ENCODE measurements around the gene GNA15.
"Not testable (repeated sequence)": the region's sequence is repeated elsewhere in the genome, so short reads cannot be mapped to it uniquely, and the experiment has no call there.

GRCh38 chr19:3172673-3173000, 36.8 kb downstream of the GNA15 start:
- TF ChIP-seq CTCF (IDR thresholded peaks at IDR 0.05; ENCODE audit: low read length); EZH2 (optimal IDR thresholded peaks at IDR 0.05; ENCODE audit: low read depth, low read length); EZH2phosphoT487 (IDR thresholded peaks at IDR 0.05; ENCODE audit: low read length): not testable (repeated sequence)
